KOPT-K1 (cell line): Measurements from ENCODE around the gene TMEM121B.

Experiments
- H3K27ac ChIP-seq: fragments of 200-600 bp; sonication (generic); 2 replicates; pipeline ENCODE4 v1.5.1; 2016; ENCODE audit warnings: antibody characterized with exemption, mild to moderate bottlenecking, low read depth, low read length; ENCODE audit not compliant: poor library complexity, severe bottlenecking
- H3K36me3 ChIP-seq: fragments of 200-600 bp; sonication (generic); 2 replicates; pipeline ENCODE4 v1.5.1; 2017; ENCODE audit warnings: antibody characterized with exemption, mild to moderate bottlenecking, low read length, moderate library complexity; ENCODE audit not compliant: insufficient read depth
- H3K9me3 ChIP-seq: fragments of 200-600 bp; sonication (generic); 2 replicates; pipeline ENCODE4 v1.5.1; 2017; ENCODE audit warnings: antibody characterized with exemption, low read length, mild to moderate bottlenecking; ENCODE audit not compliant: insufficient read depth, poor library complexity, severe bottlenecking

Gene TMEM121B

GRCh38 chr22:17077255-17077654 lies 43.9 kb downstream of the TMEM121B start:
- Histone ChIP-seq H3K27ac (no peak overlapping the region), H3K36me3 (no peaks in the 10 kb centered on the region), H3K9me3 (no peaks in the 10 kb centered on the region)

GRCh38 chr22:17074648-17075002 lies 46.5 kb downstream of the TMEM121B start:
- H3K36me3 ChIP-seq: no peaks in the 10 kb centered on the region
- H3K9me3 ChIP-seq: no peaks in the 10 kb centered on the region
- H3K27ac ChIP-seq: no peak overlapping the region

GRCh38 chr22:17072877-17073276 lies 48.3 kb downstream of the TMEM121B start:
- Histone ChIP-seq H3K36me3 (no peaks in the 10 kb centered on the region), H3K9me3 (no peaks in the 10 kb centered on the region), H3K27ac (no peak overlapping the region)
